WTC11 (cell line): ENCODE measurements around the gene HAND2.

ENCODE experiments used
- CTCF ChIP-seq: fragments of 200-600 bp; IDR thresholded peaks from 2 replicates; pipeline ENCODE4 v1.8.0; 2022; ENCODE audit warnings: antibody characterized with exemption
- KAT7 ChIP-seq: sonication (generic); formaldehyde crosslinking; IDR thresholded peaks from 2 replicates; pipeline ENCODE4 v1.8.1; 2023; ENCODE audit warnings: missing genetic modification reagents, mild to moderate bottlenecking, borderline replicate concordance
- MXD4 ChIP-seq: fragments of 250-450 bp; sonication (Bioruptor Pico); IDR thresholded peaks from 2 replicates; pipeline ENCODE4 v1.8.0; 2021; ENCODE audit warnings: mild to moderate bottlenecking, moderate library complexity, borderline replicate concordance

- no peak for TF ChIP-seq MXD4 (CRISPR knock-in tag)
- TF ChIP-seq KAT7 (CRISPR knock-in tag), result no peak
- TF ChIP-seq CTCF, result no peak
Measured at GRCh38 chr4:173531086-173531965, 1.3 kb upstream of the HAND2 start.
